Left ventricle myocardium inferior (tissue), 1 donor: Measurements from ENCODE around the gene GCDH. TPM values are rescaled to one million over a fixed set of nuclear protein-coding genes. Genes with fewer than 3 reads are reported as not detected.

Experiments used
- DNase-seq: peaks from one replicate; pipeline ENCODE4 v3.0.0-alpha.2; 2020
- H3K27ac ChIP-seq: fragments of 200-600 bp; replicated peaks from 2 replicates; pipeline ENCODE4 v1.8.0; 2021
- H3K27me3 ChIP-seq: fragments of 200-600 bp; 2 replicates; pipeline ENCODE4 v1.8.0; 2021; ENCODE audit warnings: low read depth
- H3K36me3 ChIP-seq: fragments of 200-600 bp; 2 replicates; pipeline ENCODE4 v1.8.0; 2021
- H3K4me1 ChIP-seq: fragments of 200-600 bp; 2 replicates; pipeline ENCODE4 v1.8.0; 2021
- H3K4me3 ChIP-seq: fragments of 200-600 bp; 2 replicates; pipeline ENCODE4 v1.8.0; 2021; ENCODE audit warnings: mild to moderate bottlenecking, moderate library complexity
- H3K9me3 ChIP-seq: fragments of 200-600 bp; replicated peaks from 2 replicates; pipeline ENCODE4 v1.8.0; 2021
- intact Hi-C: fragments of 100-400 bp; cut with micrococcal nuclease; formaldehyde crosslinking; loops from one replicate; pipeline ENCODE4 v1.11.0; 2022
- total RNA-seq: library from RNA; stranded (reverse); fragmentation: NEBNext Ultra II Directional; extraction: Animal tissue kit (Norgen Biotek cat#: 25700); gene quantifications from one replicate; pipeline ENCODE4 v1.2.1, GENCODE V29; 2021
- TF ChIP-seq, protein P1 (sequence below): fragments of 200-600 bp; IDR thresholded peaks from 2 replicates; pipeline ENCODE4 v1.8.0; 2021; ENCODE audit warnings: antibody characterized with exemption, mild to moderate bottlenecking, borderline replicate concordance
- donor health status: DM: no; HTN: yes; CAD: no; lungs with severe emphysema.

The GCDH gene
- total RNA-seq, 1 donor from 2014 or later, result 41.8 TPM

DNA sequence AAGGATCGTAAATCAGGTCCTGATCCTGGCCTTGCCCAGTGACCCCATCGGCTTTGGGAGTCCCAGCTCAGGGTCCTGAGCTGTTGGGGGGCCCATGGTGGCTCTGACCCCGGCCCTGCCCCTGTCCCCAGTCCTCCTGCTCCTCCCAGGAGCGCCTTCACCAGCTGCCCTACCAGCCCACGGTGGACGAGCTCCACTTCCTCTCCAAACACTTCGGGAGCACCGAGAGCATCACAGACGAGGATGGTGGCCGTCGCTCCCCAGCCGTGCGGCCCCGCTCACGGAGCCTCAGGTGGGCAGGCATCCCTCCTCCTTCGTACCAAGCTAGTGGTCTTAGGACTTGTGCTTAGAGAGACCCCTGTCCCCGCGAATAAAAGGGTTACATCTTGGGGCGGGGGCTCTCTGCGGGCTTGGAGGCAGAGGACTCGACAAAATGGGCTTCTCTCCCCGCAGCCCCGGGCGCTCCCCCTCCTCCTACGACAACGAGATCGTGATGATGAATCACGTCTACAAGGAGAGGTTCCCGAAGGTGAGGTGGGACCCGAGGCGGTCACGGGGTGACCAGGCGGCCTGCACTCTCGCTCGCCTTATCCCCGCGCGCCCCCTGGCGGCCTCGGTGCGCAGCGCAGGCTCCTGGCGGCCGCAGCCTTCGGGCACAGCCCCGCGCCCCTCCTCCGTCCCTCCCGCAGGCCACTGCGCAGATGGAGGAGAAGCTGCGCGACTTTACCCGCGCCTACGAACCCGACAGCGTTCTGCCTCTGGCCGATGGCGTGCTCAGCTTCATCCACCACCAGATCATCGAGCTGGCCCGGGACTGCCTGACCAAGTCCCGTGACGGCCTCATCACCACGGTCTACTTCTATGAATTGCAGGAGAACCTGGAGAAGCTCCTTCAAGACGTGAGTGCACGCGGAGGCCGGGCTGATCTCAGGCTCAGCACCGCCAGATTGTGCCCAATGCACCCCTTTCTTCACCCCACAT, 43.5 kb upstream of the GCDH start:
- no peak overlapping the region for H3K27ac ChIP-seq
- H3K4me1 ChIP-seq, result peaks cover 9% of the 10 kb centered on the region
- H3K9me3 ChIP-seq, result no peaks in the 10 kb centered on the region
- peaks cover 46% of the 10 kb centered on the region for H3K27me3 ChIP-seq
- intact Hi-C loops, result loop anchor here (10.0 kb wide), 1 partner anchor 83 kb away; no protein-coding TSS in a partner anchor
- peak overlapping the region; percentile 50 for H3K4me3 ChIP-seq
- H3K36me3 ChIP-seq, result no peaks in the 10 kb centered on the region
- TF ChIP-seq, protein P1, sequence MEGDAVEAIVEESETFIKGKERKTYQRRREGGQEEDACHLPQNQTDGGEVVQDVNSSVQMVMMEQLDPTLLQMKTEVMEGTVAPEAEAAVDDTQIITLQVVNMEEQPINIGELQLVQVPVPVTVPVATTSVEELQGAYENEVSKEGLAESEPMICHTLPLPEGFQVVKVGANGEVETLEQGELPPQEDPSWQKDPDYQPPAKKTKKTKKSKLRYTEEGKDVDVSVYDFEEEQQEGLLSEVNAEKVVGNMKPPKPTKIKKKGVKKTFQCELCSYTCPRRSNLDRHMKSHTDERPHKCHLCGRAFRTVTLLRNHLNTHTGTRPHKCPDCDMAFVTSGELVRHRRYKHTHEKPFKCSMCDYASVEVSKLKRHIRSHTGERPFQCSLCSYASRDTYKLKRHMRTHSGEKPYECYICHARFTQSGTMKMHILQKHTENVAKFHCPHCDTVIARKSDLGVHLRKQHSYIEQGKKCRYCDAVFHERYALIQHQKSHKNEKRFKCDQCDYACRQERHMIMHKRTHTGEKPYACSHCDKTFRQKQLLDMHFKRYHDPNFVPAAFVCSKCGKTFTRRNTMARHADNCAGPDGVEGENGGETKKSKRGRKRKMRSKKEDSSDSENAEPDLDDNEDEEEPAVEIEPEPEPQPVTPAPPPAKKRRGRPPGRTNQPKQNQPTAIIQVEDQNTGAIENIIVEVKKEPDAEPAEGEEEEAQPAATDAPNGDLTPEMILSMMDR, result peak; percentile 99
- DNase-seq, result peak; percentile 83

DNA sequence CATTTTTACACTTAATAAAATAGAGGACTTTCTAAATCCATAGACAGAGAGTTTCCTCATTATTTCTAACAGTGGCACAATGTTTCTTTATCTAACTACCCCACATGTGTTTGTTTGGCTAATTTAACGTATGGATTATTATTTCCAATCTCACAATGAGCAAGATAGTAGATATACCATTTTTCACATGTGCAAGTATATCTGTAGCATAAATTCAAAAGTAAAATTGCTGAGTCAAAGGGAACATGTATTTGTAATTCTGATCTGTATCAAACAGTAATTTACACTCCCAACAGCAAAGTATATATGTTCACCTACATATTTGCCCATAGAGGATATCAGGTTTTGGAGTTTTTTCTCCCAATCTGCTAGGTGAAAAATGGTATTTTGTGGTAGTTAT, 34.3 kb upstream of the GCDH start:
- TF ChIP-seq, protein P1, result no peak
- Histone ChIP-seq H3K36me3 (no peaks in the 10 kb centered on the region), H3K27me3 (no peaks in the 10 kb centered on the region), H3K9me3 (peaks cover 28% of the 10 kb centered on the region), H3K4me1 (no peaks in the 10 kb centered on the region), H3K27ac (no peak overlapping the region), H3K4me3 (no peak overlapping the region)
- DNase-seq, result no peak
- intact Hi-C loops, result no loop called here

DNA sequence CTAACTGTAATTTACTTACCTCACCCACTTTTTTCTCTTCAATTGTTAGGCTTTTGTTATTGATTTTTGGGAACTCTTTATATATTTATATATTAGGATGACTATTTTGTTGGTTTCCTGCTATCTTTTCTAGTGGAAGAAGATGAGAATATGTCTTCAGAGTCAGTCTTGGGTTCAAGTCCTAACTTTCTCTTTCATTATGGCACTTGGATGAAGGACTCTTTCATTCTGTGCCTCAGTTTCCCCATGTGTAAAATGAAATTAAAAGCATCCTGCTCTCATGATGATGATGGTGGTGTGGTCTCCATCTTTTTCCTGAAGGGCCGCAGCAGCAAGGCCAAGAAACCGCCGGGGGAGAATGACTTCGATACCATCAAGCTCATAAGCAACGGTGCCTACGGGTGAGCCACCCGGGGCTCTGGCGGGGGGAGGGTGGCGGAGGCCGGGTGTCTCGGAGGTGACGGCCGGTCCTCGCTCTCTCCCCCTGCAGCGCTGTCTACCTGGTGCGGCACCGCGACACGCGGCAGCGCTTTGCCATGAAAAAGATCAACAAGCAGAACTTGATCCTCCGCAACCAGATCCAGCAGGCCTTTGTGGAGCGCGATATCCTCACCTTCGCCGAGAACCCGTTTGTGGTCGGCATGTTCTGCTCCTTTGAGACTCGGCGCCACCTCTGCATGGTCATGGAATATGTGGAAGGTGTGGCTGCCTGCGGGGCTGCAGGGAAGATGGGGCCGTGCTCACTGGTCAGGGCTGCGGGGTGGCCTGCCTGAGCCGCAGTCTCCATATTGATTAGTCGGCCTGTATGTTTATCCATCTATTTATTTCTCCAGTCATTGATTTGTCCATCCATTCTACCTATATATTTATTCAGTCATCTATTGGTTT, 32.7 kb upstream of the GCDH start:
- Histone ChIP-seq H3K4me1 (no peaks in the 10 kb centered on the region), H3K36me3 (no peaks in the 10 kb centered on the region), H3K27ac (no peak overlapping the region), H3K4me3 (no peak overlapping the region), H3K9me3 (peaks cover 28% of the 10 kb centered on the region), H3K27me3 (peaks cover 6% of the 10 kb centered on the region)
- TF ChIP-seq, protein P1, result no peak
- intact Hi-C loops, result no loop called here
- no peak for DNase-seq

DNA sequence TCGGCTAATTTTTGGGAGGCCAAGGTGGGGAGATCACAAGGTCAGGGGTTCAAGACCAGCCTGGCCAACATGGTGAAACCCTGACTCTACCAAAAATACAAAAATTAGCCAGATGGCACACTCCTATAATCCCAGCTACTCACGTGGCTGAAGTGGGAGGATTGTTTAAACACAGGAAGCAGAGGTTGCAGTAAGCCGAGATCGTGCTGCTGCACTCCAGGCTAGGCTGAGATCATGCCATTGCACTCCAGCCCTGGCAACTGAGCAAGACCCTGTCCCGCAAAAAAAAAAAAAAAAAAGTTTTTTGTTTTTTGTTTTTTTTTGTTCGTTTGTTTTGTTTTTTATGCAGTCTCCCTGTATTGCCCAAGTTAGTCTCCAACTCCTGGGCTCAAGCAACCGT, 31.4 kb upstream of the GCDH start:
- TF ChIP-seq, protein P1, result no peak
- DNase-seq, result no peak
- H3K27ac ChIP-seq, result no peak overlapping the region
- peaks cover 9% of the 10 kb centered on the region for H3K27me3 ChIP-seq
- intact Hi-C loops, result no loop called here
- H3K9me3 ChIP-seq, result peaks cover 28% of the 10 kb centered on the region
- H3K4me3 ChIP-seq, result no peak overlapping the region
- no peaks in the 10 kb centered on the region for H3K4me1 ChIP-seq
- no peaks in the 10 kb centered on the region for H3K36me3 ChIP-seq

DNA sequence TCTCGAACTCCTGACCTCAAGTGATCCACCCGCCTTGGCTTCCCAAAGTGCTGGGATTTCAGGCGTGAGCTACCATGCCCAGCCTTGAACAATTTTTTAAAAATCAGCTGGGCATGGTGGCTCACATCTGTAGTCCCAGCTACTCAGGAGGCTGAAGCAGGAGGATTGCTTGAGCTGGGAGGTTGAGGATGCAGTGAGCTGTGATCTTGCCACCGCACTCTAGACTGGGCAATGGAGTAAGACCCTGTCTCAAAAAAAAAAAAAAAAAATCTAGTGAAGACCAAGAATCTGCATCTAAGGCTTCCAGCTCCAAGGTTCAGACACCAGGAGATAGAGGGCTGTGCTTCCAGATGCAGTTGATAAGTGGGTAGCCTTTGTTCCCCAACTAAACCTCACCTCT, 26.8 kb upstream of the GCDH start:
- Histone ChIP-seq H3K27ac (no peak overlapping the region), H3K27me3 (peaks cover 35% of the 10 kb centered on the region), H3K4me3 (no peak overlapping the region), H3K9me3 (no peaks in the 10 kb centered on the region), H3K4me1 (peaks cover 9% of the 10 kb centered on the region), H3K36me3 (no peaks in the 10 kb centered on the region)
- intact Hi-C loops, result no loop called here
- DNase-seq, result no peak
- TF ChIP-seq, protein P1, result no peak
